Muscle of arm (tissue), 12 donors: ENCODE measurements around the gene SLC50A1. TPM values are rescaled to one million over a fixed set of nuclear protein-coding genes. Genes with fewer than 3 reads are reported as not detected.

ENCODE experiments used
- DNase-seq: peaks from one replicate; pipeline ENCODE4 v3.0.0-alpha.2; 2013
- polyA plus RNA-seq, 12 donors: library from polyadenylated mRNA; unstranded; fragments of 120-200 nt; gene quantifications; one replicate each; pipeline ENCODE4 v1.2.1, GENCODE V29; 2013; ENCODE audit not compliant: insufficient read length in 12 of 12

The SLC50A1 gene
- polyA plus RNA-seq, 12 donors = 18.5 to 27.5 (median 23.4) TPM; not detected in 1

DNA sequence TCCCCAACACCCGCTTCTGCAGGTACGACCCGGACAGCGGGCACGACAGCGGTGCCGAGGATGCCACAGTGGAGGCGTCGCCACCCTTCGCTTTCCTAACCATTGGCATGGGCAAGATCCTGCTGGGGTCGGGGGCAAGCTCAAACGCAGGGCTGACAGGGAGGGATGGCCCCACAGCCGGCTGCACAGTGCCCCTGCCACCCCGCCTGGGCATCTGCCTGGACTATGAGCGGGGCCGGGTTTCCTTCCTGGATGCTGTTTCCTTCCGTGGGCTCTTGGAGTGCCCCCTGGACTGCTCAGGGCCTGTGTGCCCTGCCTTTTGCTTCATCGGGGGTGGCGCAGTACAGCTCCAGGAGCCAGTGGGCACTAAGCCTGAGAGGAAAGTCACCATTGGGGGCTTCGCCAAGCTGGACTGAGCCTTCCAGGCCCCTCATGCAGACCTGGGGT lies 48.1 kb downstream of the SLC50A1 start:
- no peak for DNase-seq

DNA sequence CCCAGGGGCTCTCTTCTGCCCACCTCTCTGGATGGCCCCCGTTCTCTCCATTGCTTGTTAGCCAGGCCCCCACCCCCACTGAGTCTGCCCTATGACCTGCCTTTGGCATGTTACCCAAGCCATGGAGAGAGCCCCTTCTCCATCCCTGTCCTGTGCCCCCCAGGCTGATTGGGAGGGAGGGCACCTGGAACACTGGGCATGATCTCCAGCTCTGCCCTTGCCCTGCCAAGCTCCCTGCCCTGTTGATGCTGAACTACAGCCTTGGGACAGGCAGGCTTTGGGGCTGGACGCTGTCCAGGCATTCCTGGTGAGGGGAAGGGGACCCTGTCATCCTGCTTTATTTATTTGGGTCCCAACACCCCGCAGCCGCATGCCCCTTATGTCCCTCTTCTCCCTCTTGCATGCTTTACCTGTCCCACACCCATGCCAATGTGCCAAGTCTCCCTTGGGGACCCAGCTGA lies 48.7 kb downstream of the SLC50A1 start:
- no peak for DNase-seq

DNA sequence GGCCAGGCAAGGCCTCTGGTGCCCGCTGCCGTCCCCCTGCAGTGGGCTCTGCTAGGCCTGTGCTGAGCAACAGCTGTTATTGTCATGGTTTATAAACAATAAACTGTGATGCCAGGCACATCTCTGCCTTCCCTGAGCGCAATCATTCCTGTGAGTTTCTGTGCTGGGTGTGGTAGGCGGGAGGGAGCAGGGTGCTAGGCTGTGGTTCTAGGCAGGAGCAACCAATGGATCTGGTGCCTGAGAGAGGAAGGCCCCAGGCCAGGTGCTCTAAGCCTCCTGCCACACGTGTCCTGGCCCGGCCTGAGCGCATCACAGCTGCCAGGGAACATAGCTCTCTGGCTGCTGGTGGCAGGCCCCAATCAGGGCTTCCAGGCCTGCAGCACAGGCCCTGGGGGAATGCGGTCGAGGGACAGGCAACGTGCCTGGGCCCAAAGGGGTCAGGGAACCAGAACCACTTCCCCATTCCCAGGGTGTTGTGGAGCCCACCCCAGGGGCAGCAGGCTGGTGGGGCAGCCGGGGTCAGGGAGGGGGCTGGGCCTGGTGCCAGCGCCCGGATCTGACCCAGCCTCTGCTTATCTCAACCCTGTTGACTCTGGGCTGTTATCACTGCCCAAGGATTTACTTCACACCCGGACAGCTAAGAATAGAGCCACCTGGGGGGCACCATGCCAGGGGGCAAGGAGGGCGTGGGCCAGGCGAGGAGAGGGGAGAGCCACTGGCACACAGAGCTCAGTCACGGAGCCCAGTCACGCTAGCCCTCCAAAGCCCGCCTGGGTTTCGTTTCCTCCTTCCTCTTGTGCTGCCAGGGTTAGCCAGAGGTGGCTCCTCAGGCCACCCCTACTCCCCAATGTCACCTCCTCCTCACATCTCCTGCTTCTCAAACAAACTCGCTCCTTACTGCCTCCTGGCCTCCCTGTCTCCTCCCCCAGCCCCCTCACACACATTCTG lies 49.5 kb downstream of the SLC50A1 start:
- DNase-seq = no peak

DNA sequence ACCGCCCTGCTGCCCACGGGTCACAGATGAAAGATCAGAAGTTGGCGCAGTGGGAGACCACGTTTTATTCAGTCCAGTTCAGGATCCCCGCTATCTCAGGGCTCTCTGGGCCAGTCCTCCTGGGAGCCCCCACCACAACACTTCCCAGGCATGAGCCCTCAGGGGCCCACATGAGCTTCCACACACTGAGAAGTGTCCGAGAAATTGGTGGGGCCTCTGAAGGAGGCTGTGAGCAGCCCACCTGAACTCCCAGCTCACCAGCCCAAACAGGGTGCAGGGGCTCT lies 50.1 kb downstream of the SLC50A1 start:
- DNase-seq = no peak

DNA sequence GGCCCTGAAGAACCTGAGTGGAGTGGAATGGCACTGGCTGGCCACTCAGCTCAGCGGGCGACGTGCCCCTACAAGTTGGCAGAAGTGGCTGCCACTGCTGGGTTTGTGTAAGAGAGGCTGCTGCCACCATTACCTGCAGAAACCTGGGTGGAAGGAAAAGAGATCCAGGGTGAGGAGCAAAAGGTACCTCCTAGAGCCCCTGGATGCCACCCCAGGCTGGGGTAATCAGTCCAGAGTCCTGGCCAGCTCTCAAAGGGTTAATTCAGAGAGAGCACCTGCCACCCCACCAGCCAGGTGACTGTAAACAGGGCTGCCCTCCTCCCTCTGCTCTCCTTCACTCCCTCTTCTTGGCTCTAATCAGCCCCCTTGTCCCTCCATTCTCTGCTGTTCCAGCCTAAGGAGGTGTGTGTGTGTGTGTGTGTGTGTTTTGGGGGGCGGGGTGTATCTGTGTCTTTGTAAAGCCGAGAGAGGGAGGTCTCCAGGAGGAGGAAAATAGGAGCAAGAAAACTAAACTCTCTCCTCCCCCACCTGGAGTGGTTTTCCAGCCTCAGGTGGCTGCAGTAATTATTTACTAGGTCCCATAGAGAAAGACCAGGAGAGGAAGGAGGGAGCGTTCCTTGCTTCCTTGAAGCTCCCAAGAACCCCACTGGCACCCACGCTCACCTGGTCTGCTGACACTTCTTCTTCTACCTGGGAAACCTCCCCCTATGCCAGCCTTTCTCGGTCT lies 50.6 kb downstream of the SLC50A1 start:
- DNase-seq = no peak

DNA sequence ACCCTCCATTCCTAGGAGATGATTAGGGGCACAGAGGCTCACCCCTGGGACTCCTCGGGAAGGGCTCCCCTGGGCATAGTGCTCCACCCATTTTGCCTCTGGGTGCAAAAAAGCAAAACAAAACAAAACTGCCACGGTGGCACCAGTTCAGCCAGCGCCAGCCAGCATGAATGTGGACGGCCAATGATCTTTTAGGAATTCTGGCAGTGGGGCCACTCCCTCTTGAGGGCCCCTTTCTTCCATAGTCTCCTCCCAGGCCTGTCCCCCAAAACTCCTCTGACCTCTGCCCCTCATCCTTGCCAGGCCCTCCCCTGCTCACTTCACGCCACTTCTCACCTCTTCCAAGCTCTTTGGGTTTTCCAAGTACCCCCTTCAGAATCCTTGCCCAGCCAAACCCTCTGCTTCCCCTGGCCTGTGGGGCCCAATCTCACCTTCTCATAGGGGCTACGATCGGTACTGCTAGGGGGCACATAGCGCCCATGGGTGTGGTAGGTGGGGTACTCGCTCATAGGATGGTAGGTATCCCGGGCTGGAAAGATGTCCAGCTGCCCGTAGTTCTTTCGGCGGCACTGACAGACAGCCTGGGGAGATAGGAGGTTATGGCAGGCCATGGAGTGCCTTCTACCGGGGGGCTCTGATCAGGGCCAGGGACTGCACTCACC lies 51.3 kb downstream of the SLC50A1 start:
- DNase-seq = no peak

DNA sequence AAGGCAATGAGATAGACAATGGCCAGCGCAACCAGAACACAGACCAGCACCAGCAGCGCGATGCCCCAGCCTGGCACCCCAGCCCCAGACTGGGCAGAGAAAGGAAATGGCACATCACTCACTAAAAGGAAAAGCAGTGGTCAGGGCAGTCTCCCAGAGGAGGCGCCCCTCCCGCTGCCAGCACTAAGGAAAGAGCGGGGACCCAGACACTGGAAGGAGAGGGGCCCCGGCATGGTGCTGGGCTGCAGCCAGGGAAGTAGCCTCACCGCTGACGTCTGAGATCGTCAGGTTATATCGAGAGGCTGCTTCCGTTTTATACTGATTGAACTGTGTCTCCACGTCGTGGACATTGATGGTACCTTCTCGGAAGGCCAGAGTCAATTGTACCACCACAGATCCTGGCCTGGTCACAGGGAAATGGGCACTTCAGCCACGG lies 51.8 kb downstream of the SLC50A1 start:
- DNase-seq = no peak

DNA sequence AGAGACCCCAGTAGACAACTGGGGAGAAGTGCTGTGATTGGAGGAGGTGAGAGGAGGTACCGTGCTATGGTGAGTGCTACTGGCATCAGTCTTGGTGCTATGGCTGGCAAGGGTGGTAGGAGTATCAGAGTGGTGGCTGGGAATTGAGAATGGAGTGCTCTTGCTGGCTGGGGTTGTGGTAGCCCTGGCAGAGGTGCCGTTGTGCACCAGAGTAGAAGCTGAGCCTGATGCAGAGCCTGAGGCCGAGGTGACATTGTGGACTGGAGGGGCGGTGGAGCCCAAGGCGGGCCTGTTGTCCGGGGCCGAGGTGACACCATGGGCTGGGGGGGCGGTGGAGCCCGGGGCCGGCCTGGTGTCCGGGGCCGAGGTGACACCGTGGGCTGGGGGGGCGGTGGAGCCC lies 52.6 kb downstream of the SLC50A1 start:
- no peak for DNase-seq

Other genes with a start within 250 kb of the SLC50A1 start
- gene PMVK, start 199.1 kb upstream of the SLC50A1 start, polyA plus RNA-seq = 10 to 100 TPM in 11 of 12 donors, not detected in 1; 20.1 to 28.8 (median 26.1) TPM
- gene PBXIP1, start 179.8 kb upstream of the SLC50A1 start, polyA plus RNA-seq = 100 to 1,000 TPM in 8 of 12 donors, 10 to 100 TPM in 3, not detected in 1; 74.1 to 186 (median 153) TPM
- 10 to 100 TPM in 11 of 12 donors, not detected in 1; 21.7 to 39.5 (median 28.7) TPM for gene PYGO2, start 174.1 kb upstream of the SLC50A1 start, polyA plus RNA-seq
- gene SHC1, start 165.1 kb upstream of the SLC50A1 start, polyA plus RNA-seq = 100 to 1,000 TPM in 1 of 12 donors, 10 to 100 TPM in 10, not detected in 1; 66.6 to 136 (median 92.4) TPM
- 10 to 100 TPM in 11 of 12 donors, not detected in 1; 44.1 to 77.4 (median 65.4) TPM for gene CKS1B, start 161.2 kb upstream of the SLC50A1 start, polyA plus RNA-seq
- 10 to 100 TPM in 11 of 12 donors, not detected in 1; 13.1 to 23.6 (median 19.7) TPM for gene FLAD1, start 152.5 kb upstream of the SLC50A1 start, polyA plus RNA-seq
- gene LENEP, start 142.3 kb upstream of the SLC50A1 start, polyA plus RNA-seq = under 1 TPM in 1 of 12 donors, not detected in 11; 0.49 TPM
- 10 to 100 TPM in 4 of 12 donors, 1 to 10 TPM in 7, not detected in 1; 3.9 to 32.4 (median 8.5) TPM for gene ZBTB7B, start 133.1 kb upstream of the SLC50A1 start, polyA plus RNA-seq
- 1 to 10 TPM in 3 of 12 donors, under 1 TPM in 7, not detected in 2; 0.34 to 1.6 (median 0.57) TPM for gene DCST2, start 102.1 kb upstream of the SLC50A1 start, polyA plus RNA-seq
- gene DCST1, start 102.0 kb upstream of the SLC50A1 start, polyA plus RNA-seq = under 1 TPM in 8 of 12 donors, not detected in 4; 0.16 to 0.29 (median 0.24) TPM
- gene ADAM15, start 84.5 kb upstream of the SLC50A1 start, polyA plus RNA-seq = 100 to 1,000 TPM in 1 of 12 donors, 10 to 100 TPM in 10, not detected in 1; 47.2 to 143 (median 56.3) TPM
- gene EFNA4, start 72.1 kb upstream of the SLC50A1 start, polyA plus RNA-seq = 10 to 100 TPM in 3 of 12 donors, 1 to 10 TPM in 8, not detected in 1; 4.7 to 12.1 (median 6.5) TPM
- gene EFNA3, start 57.0 kb upstream of the SLC50A1 start, polyA plus RNA-seq = 10 to 100 TPM in 1 of 12 donors, 1 to 10 TPM in 9, not detected in 2; 1.3 to 11.7 (median 2.1) TPM
- 10 to 100 TPM in 11 of 12 donors, not detected in 1; 19.3 to 35.9 (median 23.3) TPM for gene EFNA1, start 8.0 kb upstream of the SLC50A1 start, polyA plus RNA-seq
- gene DPM3, start 4.7 kb downstream of the SLC50A1 start, polyA plus RNA-seq = 10 to 100 TPM in 10 of 12 donors, not detected in 2; 13.2 to 24.3 (median 17.5) TPM
- gene KRTCAP2, start 37.5 kb downstream of the SLC50A1 start, polyA plus RNA-seq = 100 to 1,000 TPM in 5 of 12 donors, 10 to 100 TPM in 6, not detected in 1; 59.2 to 147 (median 99.7) TPM
- 1 to 10 TPM in 2 of 12 donors, under 1 TPM in 9, not detected in 1; 0.35 to 5.8 (median 0.56) TPM for gene TRIM46, start 38.0 kb downstream of the SLC50A1 start, polyA plus RNA-seq
- gene THBS3, start 72.0 kb downstream of the SLC50A1 start, polyA plus RNA-seq = 10 to 100 TPM in 11 of 12 donors, not detected in 1; 44.8 to 81.2 (median 63.4) TPM
- 10 to 100 TPM in 11 of 12 donors, not detected in 1; 12.7 to 23.0 (median 19.0) TPM for gene MTX1, start 72.8 kb downstream of the SLC50A1 start, polyA plus RNA-seq
- gene ENTREP3, start 119.6 kb downstream of the SLC50A1 start, polyA plus RNA-seq = 10 to 100 TPM in 11 of 12 donors, not detected in 1; 10.8 to 33.3 (median 13.5) TPM
- 10 to 100 TPM in 11 of 12 donors, not detected in 1; 37.6 to 64.7 (median 42.4) TPM for gene SCAMP3, start 126.5 kb downstream of the SLC50A1 start, polyA plus RNA-seq
- 10 to 100 TPM in 11 of 12 donors, not detected in 1; 32.8 to 79.5 (median 38.6) TPM for gene CLK2, start 137.7 kb downstream of the SLC50A1 start, polyA plus RNA-seq
- gene HCN3, start 141.6 kb downstream of the SLC50A1 start, polyA plus RNA-seq = 1 to 10 TPM in 11 of 12 donors, not detected in 1; 3.7 to 8.6 (median 4.6) TPM
- gene PKLR, start 165.6 kb downstream of the SLC50A1 start, polyA plus RNA-seq = under 1 TPM in 8 of 12 donors, not detected in 4; 0.07 to 0.44 (median 0.15) TPM
- 100 to 1,000 TPM in 8 of 12 donors, 10 to 100 TPM in 3, not detected in 1; 83.9 to 131 (median 107) TPM for gene FDPS, start 173.0 kb downstream of the SLC50A1 start, polyA plus RNA-seq
- 10 to 100 TPM in 11 of 12 donors, not detected in 1; 20.5 to 44.8 (median 26.4) TPM for gene RUSC1, start 185.0 kb downstream of the SLC50A1 start, polyA plus RNA-seq